B cell (primary cell): ENCODE data around the gene TNNT3. TPM values are rescaled to one million over a fixed set of nuclear protein-coding genes. Genes with fewer than 3 reads are reported as not detected.

Source experiments
- ATAC-seq: fragments of 200-7000 bp; cut with Tn5 transposase; one replicate; pipeline ENCODE4 v1.10.0; 2021; ENCODE audit warnings: low read depth, mild to moderate bottlenecking, moderate number of reproducible peaks, moderate library complexity
- CTCF ChIA-PET: fragments of 350-600 bp; sonication (Branson Sonifier 250); formaldehyde crosslinking; loops from one replicate; lab custom pipeline; 2021; ENCODE audit warnings: antibody characterized with exemption, inconsistent platforms; lab: Charles Lee
- POLR2A ChIA-PET: fragments of 350-600 bp; sonication (Branson Sonifier 250); formaldehyde crosslinking; loops from one replicate; lab custom pipeline; 2021; ENCODE audit warnings: antibody characterized with exemption; lab: Charles Lee
- DNase-seq: peaks from one replicate; pipeline ENCODE4 v3.0.0; 2013
- H2AFZ ChIP-seq: 2 replicates; pipeline ENCODE4 v1.6.1; 2012; ENCODE audit warnings: mild to moderate bottlenecking, low read depth, low read length; ENCODE audit not compliant: insufficient read depth, poor library complexity, severe bottlenecking
- H3K27ac ChIP-seq, 2 donors: 1 replicate in 1 of 2; 2 replicates in 1 of 2; pipeline ENCODE4 v1.5.1; 2012 to 2013; ENCODE audit warnings: low read length in 2 of 2, mild to moderate bottlenecking in 2 of 2, moderate library complexity in 1 of 2
- H3K27me3 ChIP-seq, 4 experiments: fragments of 200-600 bp in 1 of 4; sonication (generic) in 1 of 4; replicated peaks in 1 of 4; 1 replicate in 2 of 4; 2 replicates in 2 of 4; pipeline versions ENCODE4 v1.6.1 to v1.7.0; 2013 to 2016; ENCODE audit warnings: low read length in 3 of 4, mild to moderate bottlenecking in 2 of 4, mixed read lengths in 1 of 4, moderate library complexity in 1 of 4; ENCODE audit not compliant: insufficient read depth in 4 of 4, control insufficient read depth in 3 of 4; ENCODE audit errors: control extremely low read depth in 1 of 4
- H3K36me3 ChIP-seq, 2 experiments: replicated peaks in 1 of 2; 1 replicate in 1 of 2; 2 replicates in 1 of 2; pipeline versions ENCODE4 v1.6.1 to v1.7.1; 2013; ENCODE audit warnings: low read length in 1 of 2; ENCODE audit not compliant: insufficient read depth in 2 of 2, control insufficient read depth in 1 of 2; ENCODE audit errors: control extremely low read depth in 1 of 2, extremely low read depth in 1 of 2
- H3K4me1 ChIP-seq, 2 donors: fragments of 200-600 bp in 1 of 2; sonication (generic) in 1 of 2; 1 replicate in 1 of 2; 2 replicates in 1 of 2; pipeline versions ENCODE4 v1.5.1 to v1.6.1; 2013 to 2017; ENCODE audit warnings: low read length in 2 of 2; ENCODE audit not compliant: control insufficient read depth in 2 of 2, insufficient read depth in 2 of 2
- H3K4me2 ChIP-seq: replicated peaks from 2 replicates; pipeline ENCODE3; 2012; ENCODE audit warnings: mild to moderate bottlenecking, low read depth, low read length; ENCODE audit not compliant: poor library complexity, severe bottlenecking
- H3K4me3 ChIP-seq, 5 experiments: fragments of 200-600 bp in 1 of 5; sonication (generic) in 1 of 5; 1 replicate in 3 of 5; 2 replicates in 2 of 5; pipeline versions ENCODE4 v1.5.1 to v1.7.0; 2011 to 2016; ENCODE audit warnings: low read length in 4 of 5, mild to moderate bottlenecking in 4 of 5, low read depth in 2 of 5, control low read depth in 1 of 5, moderate library complexity in 1 of 5; ENCODE audit not compliant: insufficient read depth in 1 of 5; ENCODE audit errors: control extremely low read depth in 1 of 5, extremely low read depth in 1 of 5
- H3K79me2 ChIP-seq: fragments of 200-600 bp; sonication (generic); one replicate; pipeline ENCODE4 v1.6.0; 2016; ENCODE audit warnings: low read length; ENCODE audit not compliant: control insufficient read depth, insufficient read depth
- H3K9ac ChIP-seq: fragments of 200-600 bp; sonication (generic); 2 replicates; pipeline ENCODE4 v1.6.1; 2017; ENCODE audit warnings: mild to moderate bottlenecking, low read length, moderate library complexity
- H3K9me3 ChIP-seq, 3 donors: one replicate each; pipeline versions ENCODE4 v1.6.1 to v1.7.1; 2013; ENCODE audit warnings: low read length in 2 of 3; ENCODE audit not compliant: control insufficient read depth in 2 of 3, insufficient read depth in 1 of 3; ENCODE audit errors: control extremely low read depth in 1 of 3
- H4K20me1 ChIP-seq: 2 replicates; pipeline ENCODE4 v1.6.0; 2012; ENCODE audit warnings: mild to moderate bottlenecking, low read length; ENCODE audit not compliant: insufficient read depth, control insufficient read depth, poor library complexity, severe bottlenecking
- H3K27ac Mint-ChIP-seq: one replicate; pipeline ENCODE4 v1.8.0; 2021; ENCODE audit warnings: mixed read lengths
- H3K27me3 Mint-ChIP-seq: one replicate; pipeline ENCODE4 v1.8.0; 2021; ENCODE audit warnings: mixed read lengths
- H3K4me1 Mint-ChIP-seq: one replicate; pipeline ENCODE4 v1.8.0; 2021; ENCODE audit warnings: mixed read lengths
- H3K4me3 Mint-ChIP-seq: one replicate; pipeline ENCODE4 v1.8.0; 2021; ENCODE audit warnings: mixed read lengths
- H3K9me3 Mint-ChIP-seq: one replicate; pipeline ENCODE4 v1.8.0; 2022; ENCODE audit warnings: mixed read lengths; ENCODE audit not compliant: insufficient read depth
- CTCF ChIP-seq: fragments of 200-600 bp; IDR thresholded peaks from one replicate; pipeline ENCODE4 v1.8.0; 2022; ENCODE audit warnings: antibody characterized with exemption, mild to moderate bottlenecking
- EZH2 ChIP-seq: IDR thresholded peaks from 2 replicates; pipeline ENCODE4 v1.6.1; 2012; ENCODE audit warnings: borderline replicate concordance, low read depth, mild to moderate bottlenecking, moderate library complexity, low read length; ENCODE audit not compliant: insufficient read depth, poor library complexity, severe bottlenecking
- WGBS: methylation state at CpG from one replicate; pipeline ENCODE4 v1.1.5; 2013; ENCODE audit warnings: missing lambda C conversion rate; ENCODE audit not compliant: insufficient coverage; 5-methylcytosine and 5-hydroxymethylcytosine counted together
- intact Hi-C: fragments of 100-400 bp; cut with micrococcal nuclease; formaldehyde crosslinking; loops from one replicate; pipeline ENCODE4 v1.10.0; 2022
- polyA plus RNA-seq: library from polyadenylated mRNA; depleted of rRNA; stranded (reverse); fragments of >200 nt; gene quantifications from 2 replicates; pipeline ENCODE4 v1.2.3, GENCODE V29; 2012
- total RNA-seq, 2 donors: library from RNA; stranded (reverse); fragments of 120-200 nt in 1 of 2; gene quantifications; 1 replicate in 1 of 2; 2 replicates in 1 of 2; pipeline versions ENCODE4 v1.2.3 to v1.2.4, GENCODE V29; 2013 to 2022

TNNT3 gene
- total and polyA plus RNA-seq, 2 donors (not counting 1 experiment from before 2014, with no cell fraction given): 2.5 to 10.0 TPM

DNA sequence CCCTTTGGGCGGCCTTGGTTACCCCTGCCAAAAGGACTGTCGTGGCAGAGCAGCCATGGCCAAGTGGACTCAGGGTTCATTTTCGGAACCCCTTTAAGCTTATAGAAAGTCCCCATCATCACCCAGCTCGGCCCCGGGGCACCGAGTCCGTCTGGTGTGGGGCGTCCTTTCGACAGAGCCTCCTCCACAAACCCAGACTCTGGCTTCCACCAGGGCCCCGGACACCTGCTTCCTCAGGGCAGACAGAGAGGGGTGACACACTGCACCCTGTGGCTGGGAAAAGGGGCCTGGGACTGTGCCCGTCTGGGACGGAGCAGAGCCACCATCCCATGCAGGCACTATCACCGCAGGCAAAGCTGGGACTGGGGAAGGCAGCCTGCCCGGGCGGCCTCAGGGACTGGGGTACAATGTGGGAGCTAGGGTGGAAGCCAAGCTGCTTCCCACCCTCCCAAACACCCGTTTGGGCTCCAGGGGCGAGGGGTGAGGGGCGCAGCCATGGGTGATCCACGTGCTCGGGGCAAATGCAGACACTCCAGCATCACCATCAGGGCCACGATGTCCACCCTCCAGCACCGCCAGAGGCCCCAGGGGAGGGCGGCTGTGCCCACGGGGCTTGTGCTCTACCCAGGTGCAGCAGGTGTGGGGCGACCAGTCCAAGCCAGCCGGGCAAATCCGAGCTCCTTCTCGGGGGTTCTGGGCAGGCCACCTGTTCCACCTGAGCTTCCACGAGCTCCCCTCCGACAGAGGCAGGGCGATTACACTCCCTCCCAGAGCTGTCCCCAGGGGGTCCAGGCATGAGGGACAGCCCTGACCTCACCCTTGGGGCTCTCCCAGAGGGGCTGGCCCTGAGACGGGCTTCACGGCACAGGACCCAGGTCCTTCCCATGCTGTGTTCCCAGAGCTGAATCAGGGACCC lies 15.9 kb downstream of the TNNT3 start:
- peaks cover 0 to 9% (median 2%) of the 10 kb centered on the region in 4 experiments for H3K27me3 ChIP-seq
- Mint-ChIP-seq H3K4me3 (no peak overlapping the region), H3K9me3 (no peaks in the 10 kb centered on the region), H3K27ac (no peak overlapping the region), H3K4me1 (peaks cover 3% of the 10 kb centered on the region), H3K27me3 (peaks cover 23% of the 10 kb centered on the region)
- H3K79me2 ChIP-seq: no peaks in the 10 kb centered on the region
- no peak for TF ChIP-seq CTCF
- no peak for TF ChIP-seq EZH2
- ChIA-PET CTCF (no interaction called here), POLR2A (interaction anchor here (0.5 kb wide), 1 partner anchor 24 kb away, joined by 4 read pairs; no protein-coding TSS in a partner anchor)
- intact Hi-C loops: no loop called here
- no peak overlapping the region for H2AFZ ChIP-seq
- no peaks in the 10 kb centered on the region for H3K9me3 ChIP-seq
- H3K4me1 ChIP-seq: no peaks in the 10 kb centered on the region
- no peak overlapping the region for H3K4me2 ChIP-seq
- H3K4me3 ChIP-seq: no peak overlapping the region
- H3K9ac ChIP-seq: no peak overlapping the region
- no peak for DNase-seq
- WGBS: 85% methylated on average over 31 of the region's 33 CpGs
- no peak overlapping the region for H3K27ac ChIP-seq
- no peaks in the 10 kb centered on the region for H3K36me3 ChIP-seq
- no peaks in the 10 kb centered on the region for H4K20me1 ChIP-seq
- no peak for ATAC-seq
